K562 (cell line): ENCODE results near the gene ACAD8. TPM values are rescaled to one million over a fixed set of nuclear protein-coding genes. Genes with fewer than 3 reads are reported as not detected.

Experiments used
- ATAC-seq: fragments of 200-7000 bp; cut with Tn5 transposase; 3 replicates; pipeline ENCODE4 v1.9.1; 2020; ENCODE audit warnings: moderate library complexity
- BruUV-seq: library from RNA; stranded (reverse); fragments of 400-500 nt; replicated peaks from 2 replicates; lab custom pipeline; 2021; lab: Mats Ljungman, UMichigan
- CTCF ChIA-PET: fragments of 300-600 bp; formaldehyde crosslinking; extraction: SDS; loops from one replicate; lab custom pipeline; 2021; ENCODE audit warnings: low intra/inter-chr PET ratio; lab: Yijun Ruan, JAX
- POLR2A ChIA-PET: fragments of 300-600, 350-650 bp; sonication (Branson Sonifier 250); formaldehyde crosslinking; extraction: SDS; loops from one replicate; lab custom pipeline; 2021; ENCODE audit warnings: antibody characterized with exemption, inconsistent platforms; lab: Yijun Ruan, JAX
- DNase-seq, 4 experiments: peaks; one replicate each; pipeline versions ENCODE4 v3.0.0 to v3.0.0-alpha.2; 2011 to 2018; ENCODE audit warnings: low spot score in 3 of 4, mixed read lengths in 3 of 4; ENCODE audit errors: extremely low read depth in 1 of 4
- FAIRE-seq: peaks from 2 replicates; lab custom pipeline; 2011; peaks lifted over from hg19 to GRCh38; lab: Jason Lieb, UNC
- H2AFZ ChIP-seq: 2 replicates; pipeline ENCODE4 v1.6.0; 2011; ENCODE audit warnings: low read depth, low read length, control low read depth, inconsistent platforms
- H3K27ac ChIP-seq: fragments of 200-600 bp; 3 replicates; pipeline ENCODE4 v1.8.0; 2011; ENCODE audit warnings: low read depth, mild to moderate bottlenecking, control low read depth, inconsistent platforms, low read length, moderate library complexity, mixed read lengths; ENCODE audit errors: extremely low read depth
- H3K27me3 ChIP-seq, 2 experiments: fragments of 300-600 bp in 1 of 2; 2 replicates in 1 of 2; 3 replicates in 1 of 2; pipeline versions ENCODE4 v1.6.0 to v1.8.0; 2011; ENCODE audit warnings: inconsistent platforms in 2 of 2, low read length in 2 of 2, mild to moderate bottlenecking in 1 of 2, mixed read lengths in 1 of 2, moderate library complexity in 1 of 2; ENCODE audit not compliant: control insufficient read depth in 2 of 2, insufficient read depth in 2 of 2
- H3K36me3 ChIP-seq: fragments of 300-600 bp; 3 replicates; pipeline ENCODE4 v1.8.0; 2011; ENCODE audit warnings: mild to moderate bottlenecking, low read length, inconsistent platforms; ENCODE audit not compliant: control insufficient read depth, insufficient read depth
- H3K4me1 ChIP-seq, 2 experiments: fragments of 200-600 bp in 1 of 2; replicated peaks in 1 of 2; 2 replicates in 1 of 2; 3 replicates in 1 of 2; pipeline versions ENCODE4 v1.5.1 to v1.8.0; 2011; ENCODE audit warnings: inconsistent platforms in 2 of 2, low read length in 2 of 2, mild to moderate bottlenecking in 1 of 2, mixed read lengths in 1 of 2, moderate library complexity in 1 of 2; ENCODE audit not compliant: control insufficient read depth in 2 of 2, insufficient read depth in 2 of 2
- H3K4me2 ChIP-seq: 2 replicates; pipeline ENCODE4 v1.6.1; 2011; ENCODE audit warnings: low read length, control low read depth, inconsistent platforms, mixed read lengths; ENCODE audit not compliant: insufficient read depth
- H3K4me3 ChIP-seq: fragments of 200-600 bp; sonication (generic), shearing (Covaris generic); 2 replicates; pipeline ENCODE4 v1.5.1; 2016; ENCODE audit warnings: control low read depth, inconsistent platforms
- H3K79me2 ChIP-seq: fragments of 200-600 bp; 3 replicates; pipeline ENCODE4 v1.8.0; 2011; ENCODE audit warnings: low read length, inconsistent platforms; ENCODE audit not compliant: control insufficient read depth, insufficient read depth
- H3K9ac ChIP-seq, 2 experiments: 2 replicates each; pipeline versions ENCODE4 v1.6.0 to v1.6.1; 2011; ENCODE audit warnings: low read depth in 2 of 2, low read length in 2 of 2, control low read depth in 1 of 2, inconsistent platforms in 1 of 2, mild to moderate bottlenecking in 1 of 2, mixed read lengths in 1 of 2; ENCODE audit not compliant: insufficient read depth in 1 of 2
- H3K9me1 ChIP-seq: one replicate; pipeline ENCODE4 v1.6.0; 2011; ENCODE audit warnings: inconsistent platforms, mild to moderate bottlenecking, low read length, moderate library complexity; ENCODE audit not compliant: control insufficient read depth, insufficient read depth
- H3K9me3 ChIP-seq: replicated peaks from 2 replicates; pipeline ENCODE4 v1.5.1; 2011; ENCODE audit warnings: low read depth, low read length, inconsistent platforms; ENCODE audit not compliant: control insufficient read depth, insufficient read depth
- H4K20me1 ChIP-seq: replicated peaks from 2 replicates; pipeline ENCODE4 v1.6.1; 2011; ENCODE audit warnings: low read length, inconsistent platforms, mixed read lengths; ENCODE audit not compliant: control insufficient read depth, insufficient read depth
- CSDE1 ChIP-seq, 2 experiments: fragments of 450-650 bp; IDR thresholded peaks; 2 replicates each; pipeline ENCODE4 v1.6.1; 2016; ENCODE audit warnings: mild to moderate bottlenecking in 1 of 2
- MCM5 ChIP-seq: fragments of 450-650 bp; IDR thresholded peaks from 2 replicates; pipeline ENCODE4 v1.6.1; 2016; ENCODE audit warnings: low read depth
- PML ChIP-seq: IDR thresholded peaks from 2 replicates; pipeline ENCODE4 v1.6.1; 2012; ENCODE audit warnings: low read length, inconsistent platforms
- RBM17 ChIP-seq: fragments of 200-400 bp; formaldehyde crosslinking; IDR thresholded peaks from 2 replicates; pipeline ENCODE4 v1.6.1; 2017; ENCODE audit warnings: low read depth, mild to moderate bottlenecking, low read length, borderline replicate concordance
- TEAD2 ChIP-seq: fragments of 450-650 bp; IDR thresholded peaks from 2 replicates; pipeline ENCODE4 v1.6.1; 2016; ENCODE audit warnings: missing genetic modification characterization, control low read depth, missing compliant biosample characterization
- ZFP36 ChIP-seq: fragments of 150-350 bp; IDR thresholded peaks from 2 replicates; pipeline ENCODE4 v1.6.1; 2018; ENCODE audit warnings: low read length, low read depth; ENCODE audit not compliant: partially characterized antibody
- ZNF133 ChIP-seq: fragments of 250-450 bp; sonication (Bioruptor Pico); IDR thresholded peaks from 2 replicates; pipeline ENCODE4 v1.4.0; 2020; ENCODE audit warnings: mild to moderate bottlenecking
- ZNF717 ChIP-seq: fragments of 250-450 bp; sonication (Bioruptor Pico); IDR thresholded peaks from 2 replicates; pipeline ENCODE4 v1.5.0; 2021
- WGBS: fragments of 100-300 bp; shearing (Covaris generic); methylation state at CpG from one replicate; pipeline ENCODE4 v1.1.6; 2016; ENCODE audit warnings: low coverage, mixed read lengths; ENCODE audit not compliant: insufficient coverage; ENCODE audit errors: missing lambda C conversion rate; 5-methylcytosine and 5-hydroxymethylcytosine counted together
- in situ Hi-C: fragments of 300-500 bp; cut with MboI; formaldehyde crosslinking; loops from 4 replicates; pipeline ENCODE4 v1.15.0; 2018; ENCODE audit warnings: inconsistent platforms, mixed read lengths
- intact Hi-C: fragments of 100-400 bp; cut with micrococcal nuclease; formaldehyde crosslinking; loops from 2 replicates; pipeline ENCODE4 v1.14.2; 2022
- polyA plus RNA-seq, 8 experiments: library from polyadenylated mRNA; depleted of rRNA in 4 of 8; stranded (reverse) in 5 of 8; unstranded in 3 of 8; fragments of >200 nt; fragmentation: Nextera tagmentation in 2 of 8; fragmentation: Illumina TruSeq in 1 of 8; extraction: Ambion mirVana in 2 of 8; extraction: Trizol in 1 of 8; gene quantifications; 2 replicates each; pipeline versions ENCODE4 v1.2.1 to v1.2.3, GENCODE V29; 2011 to 2014; ENCODE audit warnings: inconsistent platforms in 1 of 8, missing spikeins in 1 of 8
- total RNA-seq, 7 experiments: library from RNA; depleted of rRNA in 6 of 7; stranded (reverse); fragments of >200 nt in 6 of 7; fragmentation: Illumina TruSeq in 2 of 7; extraction: Trizol in 2 of 7; gene quantifications; 2 replicates each; pipeline versions ENCODE4 v1.2.1 to v1.2.3, GENCODE V29; 2011 to 2021; ENCODE audit warnings: low replicate concordance in 1 of 7
- TF ChIP-seq, protein P1 (sequence below), 2 experiments: fragments of 450-650 bp; IDR thresholded peaks; 2 replicates each; pipeline ENCODE4 v1.6.1; 2018; ENCODE audit warnings: mild to moderate bottlenecking in 2 of 2, low read depth in 1 of 2; ENCODE audit not compliant: partially characterized antibody in 2 of 2

Gene ACAD8
- total and polyA plus RNA-seq, 9 of the 15 experiments (the other 6 are each of a cell fraction or from before 2014, with no cell fraction given), result 6.5 to 34.1 (median 20.1) TPM

DNA sequence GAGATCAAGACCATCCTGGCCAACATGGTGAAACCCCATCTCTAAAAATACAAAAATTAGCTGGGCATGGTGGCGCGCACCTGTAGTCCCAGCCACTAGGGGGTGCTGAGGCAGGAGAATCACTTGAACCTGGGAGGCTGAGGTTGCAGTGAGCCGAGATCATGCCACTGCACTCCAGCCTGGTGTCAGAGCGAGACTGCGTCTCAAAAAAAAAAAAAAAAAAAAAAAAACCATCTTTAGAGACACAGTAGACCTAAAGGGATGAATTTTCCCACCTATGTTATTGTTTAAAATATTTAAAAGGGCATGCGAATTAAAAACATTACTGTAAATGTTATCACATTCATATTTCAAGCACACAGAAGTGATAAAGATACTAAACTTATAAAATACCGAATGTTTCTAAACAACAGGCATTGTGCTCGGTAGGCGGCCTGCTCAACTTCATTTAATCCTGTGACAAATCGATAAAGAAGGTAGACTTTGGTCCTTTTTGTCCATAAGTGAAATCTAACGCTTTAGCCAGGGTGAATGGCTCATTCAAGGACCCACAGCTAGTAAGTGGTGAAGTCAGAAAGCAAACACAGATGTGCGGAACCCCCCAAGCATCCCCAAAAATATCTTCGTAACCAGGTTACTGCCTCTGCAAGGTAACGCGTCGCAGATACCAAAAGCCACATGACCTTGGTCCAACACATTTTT is 45.7 kb upstream of the ACAD8 start (continued):
- TF ChIP-seq, protein P1, sequence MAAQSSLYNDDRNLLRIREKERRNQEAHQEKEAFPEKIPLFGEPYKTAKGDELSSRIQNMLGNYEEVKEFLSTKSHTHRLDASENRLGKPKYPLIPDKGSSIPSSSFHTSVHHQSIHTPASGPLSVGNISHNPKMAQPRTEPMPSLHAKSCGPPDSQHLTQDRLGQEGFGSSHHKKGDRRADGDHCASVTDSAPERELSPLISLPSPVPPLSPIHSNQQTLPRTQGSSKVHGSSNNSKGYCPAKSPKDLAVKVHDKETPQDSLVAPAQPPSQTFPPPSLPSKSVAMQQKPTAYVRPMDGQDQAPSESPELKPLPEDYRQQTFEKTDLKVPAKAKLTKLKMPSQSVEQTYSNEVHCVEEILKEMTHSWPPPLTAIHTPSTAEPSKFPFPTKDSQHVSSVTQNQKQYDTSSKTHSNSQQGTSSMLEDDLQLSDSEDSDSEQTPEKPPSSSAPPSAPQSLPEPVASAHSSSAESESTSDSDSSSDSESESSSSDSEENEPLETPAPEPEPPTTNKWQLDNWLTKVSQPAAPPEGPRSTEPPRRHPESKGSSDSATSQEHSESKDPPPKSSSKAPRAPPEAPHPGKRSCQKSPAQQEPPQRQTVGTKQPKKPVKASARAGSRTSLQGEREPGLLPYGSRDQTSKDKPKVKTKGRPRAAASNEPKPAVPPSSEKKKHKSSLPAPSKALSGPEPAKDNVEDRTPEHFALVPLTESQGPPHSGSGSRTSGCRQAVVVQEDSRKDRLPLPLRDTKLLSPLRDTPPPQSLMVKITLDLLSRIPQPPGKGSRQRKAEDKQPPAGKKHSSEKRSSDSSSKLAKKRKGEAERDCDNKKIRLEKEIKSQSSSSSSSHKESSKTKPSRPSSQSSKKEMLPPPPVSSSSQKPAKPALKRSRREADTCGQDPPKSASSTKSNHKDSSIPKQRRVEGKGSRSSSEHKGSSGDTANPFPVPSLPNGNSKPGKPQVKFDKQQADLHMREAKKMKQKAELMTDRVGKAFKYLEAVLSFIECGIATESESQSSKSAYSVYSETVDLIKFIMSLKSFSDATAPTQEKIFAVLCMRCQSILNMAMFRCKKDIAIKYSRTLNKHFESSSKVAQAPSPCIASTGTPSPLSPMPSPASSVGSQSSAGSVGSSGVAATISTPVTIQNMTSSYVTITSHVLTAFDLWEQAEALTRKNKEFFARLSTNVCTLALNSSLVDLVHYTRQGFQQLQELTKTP (IDR thresholded peaks at IDR 0.05; ENCODE audit: low read depth in 1 of 2, partially characterized antibody in 2 of 2), result no peak
- no peak for TF ChIP-seq PML
- no peak for TF ChIP-seq ZNF133 (CRISPR knock-in tag)
- TF ChIP-seq TEAD2 (tag), result no peak

DNA sequence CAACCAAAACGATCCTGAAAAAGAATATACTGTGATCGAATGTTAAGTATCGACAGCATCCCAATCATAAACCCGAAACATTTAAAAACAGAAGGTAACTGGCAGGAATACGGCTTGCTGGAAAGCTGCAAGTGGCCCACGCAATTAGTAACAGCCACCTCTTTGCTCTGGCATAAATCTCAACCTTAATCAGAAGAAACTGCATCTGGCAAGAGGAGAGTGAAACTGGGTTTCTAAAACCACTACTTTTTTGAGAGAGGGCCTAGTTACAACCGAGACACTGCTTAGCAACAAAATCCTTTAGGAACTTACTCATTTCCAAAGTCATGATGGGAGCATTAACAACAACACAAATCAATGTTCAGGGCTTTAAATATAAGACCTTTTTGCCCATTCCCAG is 37.5 kb upstream of the ACAD8 start:
- no peak for TF ChIP-seq MCM5
- no peak for TF ChIP-seq CSDE1 (IDR thresholded peaks at IDR 0.05)
- TF ChIP-seq RBM17, result no peak
- no peak for TF ChIP-seq ZNF717 (CRISPR knock-in tag)
- TF ChIP-seq ZFP36, result no peak
- no peaks in the 10 kb centered on the region for H3K27me3 ChIP-seq
- intact Hi-C loops (no loop called here), in situ Hi-C loops (no loop called here)
- no peaks in the 10 kb centered on the region for H4K20me1 ChIP-seq
- no peak overlapping the region for H3K4me2 ChIP-seq
- H3K27ac ChIP-seq, result no peak overlapping the region
- ChIA-PET POLR2A (interaction anchor here (1.5 kb wide), 1 partner anchor 10 kb away, joined by 3 read pairs; no protein-coding TSS in a partner anchor), CTCF (no interaction called here)
- no peak overlapping the region for H2AFZ ChIP-seq
- peaks cover 77% of the 10 kb centered on the region for H3K79me2 ChIP-seq
- no peak overlapping the region for H3K9ac ChIP-seq
- no peaks in the 10 kb centered on the region for H3K9me1 ChIP-seq
- BruUV-seq, result no TSS peak
- H3K4me1 ChIP-seq, result no peaks in the 10 kb centered on the region
- no peaks in the 10 kb centered on the region for H3K9me3 ChIP-seq
- ATAC-seq (no peak), DNase-seq (no peak), FAIRE-seq (no peak)
- WGBS, result 83% methylated on average over 7 of the region's 7 CpGs
- H3K36me3 ChIP-seq, result peaks cover 94% of the 10 kb centered on the region
- H3K4me3 ChIP-seq, result no peak overlapping the region
